Parathyroid adenoma (tissue), 2 donors: ENCODE results near the gene AGR2.

Experiments used
- H2AFZ ChIP-seq: fragments of 300-600 bp; sonication (generic); one replicate; pipeline ENCODE4 v1.7.0; 2017; ENCODE audit warnings: antibody characterized with exemption, mild to moderate bottlenecking
- H3K27ac ChIP-seq: fragments of 300-600 bp; sonication (generic); one replicate; pipeline ENCODE4 v1.7.0; 2017
- H3K27me3 ChIP-seq: fragments of 300-600 bp; sonication (generic); one replicate; pipeline ENCODE4 v1.7.0; 2017; ENCODE audit warnings: low read length; ENCODE audit not compliant: control insufficient read depth, insufficient read depth
- H3K36me3 ChIP-seq: fragments of 300-600 bp; sonication (generic); one replicate; pipeline ENCODE4 v1.7.0; 2017; ENCODE audit warnings: low read length; ENCODE audit not compliant: control insufficient read depth, insufficient read depth
- H3K4me1 ChIP-seq: fragments of 300-600 bp; sonication (generic); one replicate; pipeline ENCODE4 v1.7.0; 2017; ENCODE audit warnings: control low read depth
- H3K4me2 ChIP-seq: fragments of 300-600 bp; sonication (generic); one replicate; pipeline ENCODE4 v1.7.0; 2017; ENCODE audit warnings: low read length
- H3K4me3 ChIP-seq: fragments of 300-600 bp; sonication (generic); one replicate; pipeline ENCODE4 v1.7.0; 2017; ENCODE audit warnings: low read depth, low read length
- H3K79me2 ChIP-seq: fragments of 300-600 bp; sonication (generic); one replicate; pipeline ENCODE4 v1.7.0; 2017; ENCODE audit warnings: control low read depth
- H3K9ac ChIP-seq: fragments of 300-600 bp; sonication (generic); one replicate; pipeline ENCODE4 v1.7.0; 2017; ENCODE audit warnings: mild to moderate bottlenecking
- H3K9me3 ChIP-seq: fragments of 300-600 bp; sonication (generic); one replicate; pipeline ENCODE4 v1.7.0; 2017; ENCODE audit warnings: low read length; ENCODE audit not compliant: control insufficient read depth
- CTCF ChIP-seq: fragments of 300-600 bp; sonication (generic); IDR thresholded peaks from one replicate; pipeline ENCODE4 v1.7.0; 2017; ENCODE audit warnings: antibody characterized with exemption, mild to moderate bottlenecking
- donor health status: primary hyperparathyroidism.

Gene AGR2

GRCh38 chr7:16780596-16780995 is 24.2 kb downstream of the AGR2 start:
- no peak overlapping the region for H3K27ac ChIP-seq
- no peaks in the 10 kb centered on the region for H3K27me3 ChIP-seq
- H3K36me3 ChIP-seq = no peaks in the 10 kb centered on the region
- no peaks in the 10 kb centered on the region for H3K9me3 ChIP-seq
- no peak overlapping the region for H3K4me3 ChIP-seq
- H3K9ac ChIP-seq = no peak overlapping the region
- H3K79me2 ChIP-seq = no peaks in the 10 kb centered on the region
- no peak overlapping the region for H2AFZ ChIP-seq
- H3K4me2 ChIP-seq = no peak overlapping the region
- H3K4me1 ChIP-seq = no peaks in the 10 kb centered on the region
- TF ChIP-seq CTCF = no peak

GRCh38 chr7:16779051-16779450 is 25.7 kb downstream of the AGR2 start:
- Histone ChIP-seq H3K36me3 (no peaks in the 10 kb centered on the region), H3K4me1 (no peaks in the 10 kb centered on the region), H3K9ac (no peak overlapping the region), H3K79me2 (no peaks in the 10 kb centered on the region), H3K27ac (no peak overlapping the region), H3K4me2 (no peak overlapping the region), H3K27me3 (no peaks in the 10 kb centered on the region), H3K9me3 (no peaks in the 10 kb centered on the region), H3K4me3 (no peak overlapping the region), H2AFZ (no peak overlapping the region)
- no peak for TF ChIP-seq CTCF

- no peak overlapping the region for H3K27ac ChIP-seq
- H3K4me3 ChIP-seq = no peak overlapping the region
- no peaks in the 10 kb centered on the region for H3K9me3 ChIP-seq
- TF ChIP-seq CTCF = no peak
- H3K4me2 ChIP-seq = no peak overlapping the region
- no peaks in the 10 kb centered on the region for H3K4me1 ChIP-seq
- H3K36me3 ChIP-seq = no peaks in the 10 kb centered on the region
- no peaks in the 10 kb centered on the region for H3K27me3 ChIP-seq
- no peaks in the 10 kb centered on the region for H3K79me2 ChIP-seq
- H3K9ac ChIP-seq = no peak overlapping the region
- no peak overlapping the region for H2AFZ ChIP-seq
Measured at GRCh38 chr7:16778476-16778875, 26.3 kb downstream of the AGR2 start.

GRCh38 chr7:16776053-16776452 is 28.7 kb downstream of the AGR2 start:
- no peaks in the 10 kb centered on the region for H3K79me2 ChIP-seq
- H3K9me3 ChIP-seq = no peaks in the 10 kb centered on the region
- H3K4me3 ChIP-seq = no peak overlapping the region
- no peak for TF ChIP-seq CTCF
- no peak overlapping the region for H3K27ac ChIP-seq
- no peaks in the 10 kb centered on the region for H3K4me1 ChIP-seq
- H3K36me3 ChIP-seq = no peaks in the 10 kb centered on the region
- H3K9ac ChIP-seq = no peak overlapping the region
- H3K27me3 ChIP-seq = no peaks in the 10 kb centered on the region
- H2AFZ ChIP-seq = no peak overlapping the region
- no peak overlapping the region for H3K4me2 ChIP-seq

GRCh38 chr7:16774986-16775385 is 29.8 kb downstream of the AGR2 start:
- Histone ChIP-seq H3K27ac (no peak overlapping the region), H2AFZ (no peak overlapping the region), H3K4me3 (no peak overlapping the region), H3K27me3 (no peaks in the 10 kb centered on the region), H3K9ac (no peak overlapping the region), H3K36me3 (no peaks in the 10 kb centered on the region), H3K79me2 (no peaks in the 10 kb centered on the region), H3K9me3 (no peaks in the 10 kb centered on the region), H3K4me2 (no peak overlapping the region), H3K4me1 (no peaks in the 10 kb centered on the region)
- no peak for TF ChIP-seq CTCF
